Nephron (organoid): ENCODE results near the gene SESN3.
A peak's percentile ranks its signal among the peaks of the same experiment; 100 is the strongest.

Experiments used
- H3K27ac Mint-ChIP-seq, 3 experiments: 2 replicates each; pipeline ENCODE4 v1.8.0; 2020; ENCODE audit warnings: mixed read lengths in 3 of 3, mild to moderate bottlenecking in 2 of 3, moderate library complexity in 1 of 3
- H3K27me3 Mint-ChIP-seq: 2 replicates; pipeline ENCODE4 v1.8.0; 2021; ENCODE audit warnings: low read depth, mild to moderate bottlenecking, moderate library complexity, mixed read lengths
- H3K36me3 Mint-ChIP-seq: 2 replicates; pipeline ENCODE4 v1.8.0; 2020; ENCODE audit warnings: low read depth, mixed read lengths
- H3K4me1 Mint-ChIP-seq: 2 replicates; pipeline ENCODE4 v1.8.0; 2020; ENCODE audit warnings: mixed read lengths
- H3K4me3 Mint-ChIP-seq, 3 experiments: 2 replicates each; pipeline ENCODE4 v1.8.0; 2020; ENCODE audit warnings: mild to moderate bottlenecking in 3 of 3, mixed read lengths in 3 of 3, moderate library complexity in 2 of 3
- H3K9me3 Mint-ChIP-seq: 2 replicates; pipeline ENCODE4 v1.8.0; 2020; ENCODE audit warnings: mixed read lengths
- CTCF ChIP-seq, 3 experiments: fragments of 200-600 bp; sonication (generic); IDR thresholded peaks; one replicate each; pipeline ENCODE4 v1.5.0; 2021; ENCODE audit warnings: antibody characterized with exemption in 3 of 3; ENCODE audit not compliant: unreplicated experiment in 3 of 3

The SESN3 gene

GRCh38 chr11:95247127-95247684, 16.2 kb upstream of the SESN3 start:
- Mint-ChIP-seq H3K27ac (peak overlapping the region; percentile 75 to 81 (median 75)), H3K4me3 (no peak overlapping the region), H3K27me3 (no peaks in the 10 kb centered on the region), H3K36me3 (no peaks in the 10 kb centered on the region), H3K4me1 (peaks cover 58% of the 10 kb centered on the region), H3K9me3 (no peaks in the 10 kb centered on the region)
- no peak for TF ChIP-seq CTCF (IDR thresholded peaks at IDR 0.05; ENCODE audit: unreplicated experiment in 3 of 3)

GRCh38 chr11:95245581-95245980, 14.6 kb upstream of the SESN3 start:
- H3K9me3 Mint-ChIP-seq, result no peaks in the 10 kb centered on the region
- no peak overlapping the region for H3K4me3 Mint-ChIP-seq
- peak overlapping the region; percentile 2 to 96 (median 2) for H3K27ac Mint-ChIP-seq
- TF ChIP-seq CTCF (IDR thresholded peaks at IDR 0.05; ENCODE audit: unreplicated experiment in 3 of 3), result no peak
- H3K36me3 Mint-ChIP-seq, result no peaks in the 10 kb centered on the region
- no peaks in the 10 kb centered on the region for H3K27me3 Mint-ChIP-seq
- peaks cover 54% of the 10 kb centered on the region for H3K4me1 Mint-ChIP-seq

- no peaks in the 10 kb centered on the region for H3K36me3 Mint-ChIP-seq
- H3K4me1 Mint-ChIP-seq, result peaks cover 54% of the 10 kb centered on the region
- no peaks in the 10 kb centered on the region for H3K27me3 Mint-ChIP-seq
- H3K27ac Mint-ChIP-seq, result peak overlapping the region; percentile 2 to 96 (median 2)
- no peaks in the 10 kb centered on the region for H3K9me3 Mint-ChIP-seq
- TF ChIP-seq CTCF (IDR thresholded peaks at IDR 0.05; ENCODE audit: unreplicated experiment in 3 of 3), result no peak
- no peak overlapping the region for H3K4me3 Mint-ChIP-seq
These were observed 14.0 kb upstream of the SESN3 start for GRCh38 chr11:95245038-95245437.

- H3K27me3 Mint-ChIP-seq, result no peaks in the 10 kb centered on the region
- no peak for TF ChIP-seq CTCF (IDR thresholded peaks at IDR 0.05; ENCODE audit: unreplicated experiment in 3 of 3)
- H3K36me3 Mint-ChIP-seq, result no peaks in the 10 kb centered on the region
- no peak overlapping the region for H3K4me3 Mint-ChIP-seq
- peaks cover 47% of the 10 kb centered on the region for H3K4me1 Mint-ChIP-seq
- H3K9me3 Mint-ChIP-seq, result no peaks in the 10 kb centered on the region
- H3K27ac Mint-ChIP-seq, result peak overlapping the region; percentile 48 to 98 (median 96)
These were observed 12.7 kb upstream of the SESN3 start for GRCh38 chr11:95243673-95244072.

- no peak for TF ChIP-seq CTCF (IDR thresholded peaks at IDR 0.05; ENCODE audit: unreplicated experiment in 3 of 3)
- peak overlapping the region in 2 of 3 experiments; percentile 1 to 5 for H3K4me3 Mint-ChIP-seq
- peaks cover 42% of the 10 kb centered on the region for H3K4me1 Mint-ChIP-seq
- H3K9me3 Mint-ChIP-seq, result no peaks in the 10 kb centered on the region
- H3K27me3 Mint-ChIP-seq, result no peaks in the 10 kb centered on the region
- peak overlapping the region; percentile 96 to 98 (median 97) for H3K27ac Mint-ChIP-seq
- no peaks in the 10 kb centered on the region for H3K36me3 Mint-ChIP-seq
These were observed 12.0 kb upstream of the SESN3 start for GRCh38 chr11:95242845-95243605.
